HCEC 1CT (cell line): ENCODE data around the gene ORC2.
"Not testable (repeated sequence)": the region's sequence is repeated elsewhere in the genome, so short reads cannot be mapped to it uniquely, and the experiment has no call there.

Source experiments
- DNase-seq: peaks from one replicate; pipeline ENCODE4 v3.0.0-alpha.2; 2017

Gene ORC2

DNA sequence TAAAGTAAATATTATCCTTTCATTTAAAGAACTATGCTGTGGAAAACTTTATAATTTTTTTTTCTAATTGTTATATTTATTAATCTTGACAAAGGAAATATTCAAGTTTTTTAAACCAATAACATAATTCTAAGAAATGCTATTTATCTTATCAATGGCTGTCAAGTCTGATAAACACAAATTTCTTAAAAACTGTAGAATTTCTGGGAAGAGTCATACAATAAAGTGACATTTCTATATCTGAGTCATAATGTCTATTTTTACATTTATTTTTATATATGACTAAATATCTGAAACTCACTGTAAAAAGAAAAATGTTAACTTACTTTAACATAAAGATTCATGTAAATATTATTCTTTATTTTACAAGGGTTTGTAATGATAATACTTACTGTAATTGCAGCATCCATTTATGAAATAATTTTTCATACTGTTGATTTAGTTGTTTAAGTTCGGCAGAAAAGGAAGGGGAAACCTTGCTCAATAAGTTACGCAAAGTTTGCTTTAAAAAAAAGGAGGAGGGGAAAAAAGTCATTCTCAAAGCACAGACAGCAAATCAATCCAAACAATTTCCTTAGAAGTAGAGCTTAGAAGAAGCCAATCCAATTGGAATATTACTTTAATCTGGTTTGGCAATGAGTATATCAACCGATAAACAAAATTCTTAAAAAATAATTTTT, 32.4 kb downstream of the ORC2 start:
- DNase-seq: no peak

DNA sequence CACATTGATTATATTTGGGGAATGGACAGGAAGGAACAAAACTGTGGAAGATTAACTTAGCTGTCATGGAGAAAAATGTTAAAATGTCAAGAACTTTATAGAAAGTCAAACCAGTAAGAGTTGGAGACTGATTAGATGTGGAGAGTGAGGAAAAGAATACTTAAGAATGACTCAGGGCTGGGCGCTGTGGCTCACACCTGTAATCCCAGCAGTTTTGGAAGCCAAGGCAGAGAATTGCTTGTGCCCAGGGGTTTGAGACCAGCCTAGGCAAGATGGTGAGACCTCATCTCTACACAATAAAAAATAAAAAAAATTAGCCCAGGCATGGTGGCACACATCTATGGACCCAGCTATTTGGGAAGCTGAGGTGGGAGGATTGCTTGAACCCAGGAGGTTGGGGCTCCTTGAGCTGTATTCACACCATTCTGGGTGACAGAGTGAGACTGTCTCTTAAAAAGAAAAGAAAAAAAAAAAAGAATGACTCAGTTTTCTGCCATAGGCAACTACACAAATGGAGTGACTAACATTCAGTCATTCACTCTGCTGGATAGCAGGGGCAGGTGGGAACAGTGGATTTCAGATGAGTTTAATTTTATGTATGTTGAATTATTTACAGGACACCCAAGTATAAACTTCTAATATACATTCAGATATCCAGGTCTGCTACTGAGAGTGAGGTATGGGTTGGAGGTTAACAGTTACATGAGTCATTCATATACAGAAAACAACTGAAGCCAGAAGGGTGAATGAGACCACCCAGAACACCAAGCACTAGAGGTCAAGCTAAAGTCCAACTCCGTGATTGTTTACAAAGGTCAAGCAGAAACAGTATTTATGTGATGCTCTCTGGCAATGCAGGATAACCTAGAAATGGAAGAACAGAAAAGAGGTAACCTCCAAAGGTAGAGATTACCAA, 33.9 kb downstream of the ORC2 start:
- peak; percentile 14 for DNase-seq

DNA sequence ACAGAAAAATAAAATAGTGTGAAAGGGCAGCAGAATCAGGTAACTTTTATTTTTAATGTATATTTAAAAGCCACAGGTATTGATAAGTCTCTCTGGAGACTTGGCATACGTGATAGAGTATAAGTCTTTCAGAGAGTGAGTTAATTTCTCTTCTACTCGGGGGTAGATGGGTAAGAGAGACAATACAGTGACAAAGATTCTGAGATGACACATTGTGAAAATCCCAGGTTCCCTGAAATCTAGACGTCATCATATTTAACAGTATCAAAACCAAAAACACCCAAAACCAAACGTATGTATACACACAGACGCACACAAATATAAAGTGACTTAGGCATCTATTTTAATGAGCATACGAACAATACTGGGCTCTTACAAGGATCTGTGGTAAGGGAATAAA, 41.0 kb downstream of the ORC2 start:
- DNase-seq: no peak

DNA sequence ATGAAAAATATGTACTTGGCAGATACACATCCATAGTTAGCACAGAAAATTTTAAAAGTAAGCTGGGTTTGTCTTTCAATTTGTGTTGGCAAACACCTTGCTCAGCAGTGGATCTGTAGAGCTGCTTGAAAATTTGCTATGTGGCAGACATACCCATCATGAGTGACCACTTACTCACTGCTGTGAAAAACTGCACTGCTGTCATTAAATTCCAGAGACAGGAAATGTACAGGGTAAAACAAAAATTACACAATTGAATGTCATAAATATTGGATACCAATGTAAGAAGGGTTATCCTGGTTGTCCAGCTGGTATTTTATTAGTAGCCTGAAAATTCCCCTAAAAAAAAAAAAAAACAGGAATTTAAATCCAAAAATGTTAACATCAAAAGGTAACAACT, 49.8 kb downstream of the ORC2 start:
- DNase-seq: peak; percentile 77

DNA sequence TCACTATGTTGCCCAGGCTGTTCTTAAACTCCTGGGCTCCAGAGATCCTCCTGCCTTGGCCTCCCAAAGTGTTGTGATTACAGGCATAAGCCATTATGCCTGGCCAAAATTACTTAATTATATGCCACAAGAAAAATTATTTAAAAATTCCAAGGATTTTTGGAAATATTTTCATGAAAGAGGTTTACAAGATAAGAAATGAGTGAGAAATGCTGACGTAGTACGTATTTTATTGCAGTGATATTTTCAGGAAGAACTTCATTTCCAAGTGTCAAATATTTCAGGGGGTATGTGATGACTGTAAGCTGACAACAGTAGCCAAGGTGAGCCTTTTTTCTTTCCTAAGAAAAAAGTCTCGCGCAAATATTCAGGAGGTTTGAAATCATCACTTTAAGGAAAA, 53.5 kb downstream of the ORC2 start:
- no peak for DNase-seq

DNA sequence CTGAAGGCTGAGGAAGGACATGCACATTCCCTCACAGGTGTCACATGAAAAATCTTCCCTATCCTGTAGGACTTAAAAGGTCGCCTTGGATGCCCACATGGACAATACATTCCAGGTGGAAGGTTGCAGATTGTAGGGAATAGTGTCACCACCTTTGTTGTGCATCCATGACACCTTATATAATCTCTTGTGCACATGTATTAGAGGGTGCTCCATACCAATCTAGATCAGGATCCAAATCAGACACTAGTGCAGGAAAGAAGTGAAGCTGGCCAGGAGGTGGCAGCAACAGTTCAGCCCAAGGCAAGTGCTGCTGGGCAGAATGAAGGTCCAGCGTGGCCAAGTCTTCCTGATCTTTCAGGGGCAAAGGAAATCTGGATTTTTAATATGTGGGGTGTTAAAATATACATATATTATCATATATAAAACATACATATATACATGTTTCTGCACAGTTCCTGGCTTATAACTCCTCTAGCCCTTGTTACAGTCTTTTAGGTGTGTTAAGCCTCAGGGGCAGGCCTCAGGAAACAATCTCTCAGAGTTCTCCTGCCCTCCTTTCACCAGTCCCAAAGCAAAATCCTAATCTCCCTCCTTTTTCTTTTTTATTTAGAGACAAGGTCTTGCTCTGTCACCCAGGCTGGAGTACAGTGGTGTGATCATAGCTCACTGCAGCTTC, 57.7 kb downstream of the ORC2 start:
- DNase-seq: peak; percentile 73

DNA sequence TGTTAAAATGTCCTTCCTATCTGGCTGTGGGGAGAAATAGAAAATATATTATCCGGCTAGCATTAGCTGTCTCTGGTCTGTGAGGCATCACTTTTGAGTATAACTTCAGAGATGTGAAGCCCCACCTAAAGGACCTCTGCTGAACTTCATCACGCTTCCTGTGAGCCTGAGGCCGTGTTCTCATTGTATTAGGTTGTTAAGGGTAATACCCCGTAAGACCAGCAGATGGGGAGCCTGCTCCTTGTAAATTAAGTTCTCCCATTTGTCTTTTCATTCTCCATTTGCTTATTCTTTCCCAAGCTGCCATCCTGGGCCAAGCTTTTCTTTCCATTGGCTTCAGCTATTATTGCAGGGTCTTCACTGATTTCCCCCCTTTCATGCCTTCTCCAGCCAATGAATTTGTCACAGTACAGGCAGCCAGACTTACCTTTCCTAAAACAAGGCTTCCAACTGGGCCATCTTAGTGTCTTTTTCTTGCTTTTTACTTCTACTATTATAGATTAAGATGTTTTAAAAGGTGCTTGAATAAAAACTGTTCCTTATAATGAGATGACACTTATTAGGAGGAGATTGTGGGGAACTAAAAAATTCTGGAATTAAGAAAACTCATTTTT, 61.9 kb downstream of the ORC2 start:
- DNase-seq: peak; percentile 93

DNA sequence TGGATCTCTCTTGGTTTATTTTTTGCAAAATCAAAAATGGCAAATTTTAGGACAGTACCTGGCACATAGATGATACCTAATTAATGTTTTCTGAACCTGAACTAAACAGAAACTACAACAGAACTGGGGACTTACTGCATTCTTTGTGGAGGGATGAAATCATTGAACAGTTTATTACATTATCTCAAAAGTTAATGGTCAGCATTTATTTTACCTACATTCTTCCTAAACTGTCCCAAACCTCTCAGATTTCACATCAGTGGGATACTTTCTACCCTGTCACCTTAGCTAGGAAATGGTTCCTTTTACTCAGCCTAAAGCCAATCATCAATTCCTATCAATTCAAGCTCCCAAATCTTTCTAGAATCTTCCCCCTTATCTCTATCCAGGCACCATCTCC, 64.0 kb downstream of the ORC2 start:
- DNase-seq: no peak

DNA sequence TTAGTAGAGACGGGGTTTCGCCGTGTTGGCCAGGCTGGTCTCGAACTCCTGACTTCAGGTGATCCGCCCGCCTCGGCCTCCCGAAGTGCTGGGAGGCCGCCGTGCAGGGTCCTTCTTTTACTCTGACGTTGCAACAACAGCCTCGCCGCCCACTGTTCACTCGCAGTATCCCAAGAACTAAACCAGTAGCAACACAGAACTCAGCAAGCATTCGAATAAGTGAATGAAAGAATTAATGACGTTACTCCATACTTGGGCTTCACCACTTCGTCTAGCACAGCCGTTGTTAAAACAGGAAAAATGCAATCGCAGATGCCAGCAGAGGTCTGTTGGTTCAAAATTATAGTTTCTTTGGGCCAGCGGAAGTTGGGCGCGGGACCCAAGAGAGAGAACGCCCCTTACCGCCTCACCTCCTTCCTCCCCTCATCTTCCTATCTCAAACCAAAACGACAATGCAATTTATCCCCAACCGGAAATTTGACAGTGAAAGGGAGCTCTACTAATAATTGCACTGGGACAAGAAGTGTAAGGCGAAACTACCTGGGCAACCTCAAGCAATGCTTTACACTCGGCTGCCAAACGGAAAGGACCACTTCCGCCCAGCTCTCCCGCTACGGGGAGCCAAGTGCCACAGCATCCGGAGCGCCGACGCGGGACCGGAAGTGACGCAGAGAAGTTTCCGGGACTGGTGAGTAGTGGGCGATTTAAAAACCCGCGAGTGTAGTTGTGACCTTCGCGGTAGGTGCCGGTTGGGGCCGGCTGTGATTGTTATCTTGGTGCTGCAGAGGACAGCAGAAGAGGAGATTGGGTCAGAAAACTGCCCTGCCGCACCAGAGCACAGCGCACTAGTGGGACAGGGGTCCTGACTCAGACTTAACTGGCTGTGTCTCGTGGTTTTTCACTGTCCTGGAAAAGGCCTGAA, 74.5 kb downstream of the ORC2 start, which contains the start of the genes NIF3L1 and PPIL3:
TSS of gene NIF3L1 (plus strand) at position 668 of the 922 bp plus-strand sequence. CDS start 2,573 bp downstream, outside the sequence.
TSS of gene PPIL3 (minus strand) at position 374 of the 922 bp plus-strand sequence. CDS start 1,462 bp downstream, outside the sequence.
- peak; percentile 97 for DNase-seq

DNA sequence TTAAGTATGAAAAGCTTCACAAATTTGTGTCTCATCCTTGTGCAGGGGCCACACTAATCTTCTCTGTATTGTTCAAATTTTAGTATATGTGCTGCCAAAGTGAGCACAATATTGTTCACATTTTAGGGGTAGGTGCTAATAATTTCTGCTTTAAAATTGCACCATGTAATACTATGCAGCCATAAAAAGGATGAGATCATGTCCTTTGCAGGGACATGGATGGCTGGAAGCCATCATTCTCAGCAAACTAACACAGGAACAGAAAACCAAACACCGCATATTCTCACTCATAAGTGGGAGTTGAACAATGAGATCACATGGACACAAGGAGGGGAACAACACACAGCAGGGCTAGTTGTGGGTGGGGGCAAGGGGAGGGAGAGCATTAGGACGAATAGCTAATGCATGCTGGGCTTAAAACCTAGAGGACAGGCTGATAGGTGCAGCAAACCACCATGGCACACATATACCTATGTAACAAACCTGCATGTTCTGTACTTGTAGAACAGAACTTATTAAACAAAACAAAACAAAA, 81.7 kb downstream of the ORC2 start:
- DNase-seq: not testable (repeated sequence)

DNA sequence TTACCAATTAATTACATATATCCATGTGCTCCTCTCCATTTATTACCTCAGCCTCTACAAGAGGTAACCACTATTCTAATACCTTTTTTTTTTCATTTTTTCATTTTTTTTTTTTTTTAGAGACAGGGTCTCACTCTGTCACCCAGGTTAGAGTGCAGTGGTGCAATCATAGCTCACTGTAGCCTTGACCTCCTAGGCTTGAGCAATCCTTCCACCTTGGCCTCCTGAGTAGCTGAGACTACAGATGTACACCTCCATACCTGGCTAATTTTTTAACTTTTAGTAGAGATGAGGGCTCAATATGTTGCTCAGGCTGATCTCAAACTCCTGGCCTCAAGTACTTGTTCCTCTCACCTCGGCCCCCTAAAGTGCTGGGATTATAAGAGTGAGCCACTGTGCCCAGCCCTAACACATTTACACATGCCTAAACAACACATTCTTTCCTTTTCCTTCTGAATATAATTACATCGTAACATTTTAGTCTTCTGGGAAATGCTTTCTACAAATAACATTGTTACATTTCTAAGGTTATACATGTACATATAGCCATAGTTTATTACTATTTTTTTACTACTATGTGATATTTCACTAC, 85.1 kb downstream of the ORC2 start:
- no peak for DNase-seq

DNA sequence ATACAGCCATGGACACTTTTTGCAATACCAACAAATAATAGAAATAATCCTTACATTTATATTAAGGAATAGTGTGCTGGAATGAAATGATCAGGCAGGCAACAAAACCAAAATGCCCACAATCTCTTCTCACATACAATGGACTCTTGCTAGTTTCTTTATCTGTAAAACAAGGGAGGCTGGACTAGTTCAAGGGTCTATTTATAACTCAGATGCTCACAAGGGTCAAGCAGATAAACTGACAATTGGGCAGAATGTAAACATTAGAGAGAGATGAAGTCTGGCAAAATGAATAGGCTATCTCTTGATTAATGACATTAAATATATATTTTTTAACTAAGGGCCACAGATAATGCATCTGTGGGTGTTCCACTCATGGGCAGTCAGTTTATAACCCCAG, 86.0 kb downstream of the ORC2 start:
- DNase-seq: no peak

DNA sequence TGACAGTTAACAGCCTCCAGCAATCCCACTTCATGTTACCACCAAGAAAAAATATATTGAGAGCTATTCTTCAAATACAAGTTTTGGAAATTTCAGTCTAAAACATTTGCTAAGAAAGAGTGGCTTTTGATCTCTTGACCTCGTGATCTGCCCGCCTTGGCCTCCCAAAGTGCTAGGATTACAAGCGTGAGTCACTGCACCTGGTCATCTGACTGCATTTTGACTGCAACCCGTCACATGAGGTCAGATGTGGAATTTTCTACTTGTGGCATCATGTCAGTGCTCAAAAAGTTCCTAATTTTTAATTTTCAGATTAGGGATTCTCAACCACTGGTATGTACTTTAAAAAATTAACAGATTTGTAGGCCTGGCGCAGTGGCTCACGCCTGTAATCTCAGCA, 89.9 kb downstream of the ORC2 start:
- no peak for DNase-seq

DNA sequence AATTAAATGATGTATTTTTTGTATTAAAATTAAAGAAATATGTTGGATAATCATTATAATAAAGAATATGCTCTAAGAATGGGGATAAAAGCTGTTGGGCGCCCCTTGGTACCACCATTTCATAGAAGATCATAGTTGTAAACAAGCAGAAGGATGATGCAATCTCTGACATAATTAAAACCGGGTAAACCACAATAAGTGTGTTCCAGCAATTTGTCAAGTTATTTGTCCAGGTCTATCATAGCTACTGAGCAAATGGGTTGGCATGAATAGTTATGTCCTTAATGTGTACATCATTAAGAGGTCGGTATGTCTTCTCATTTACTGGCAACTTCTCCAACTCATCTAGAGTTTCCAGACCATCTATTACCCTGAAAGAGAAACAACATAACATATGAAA, 92.3 kb downstream of the ORC2 start:
- DNase-seq: no peak

DNA sequence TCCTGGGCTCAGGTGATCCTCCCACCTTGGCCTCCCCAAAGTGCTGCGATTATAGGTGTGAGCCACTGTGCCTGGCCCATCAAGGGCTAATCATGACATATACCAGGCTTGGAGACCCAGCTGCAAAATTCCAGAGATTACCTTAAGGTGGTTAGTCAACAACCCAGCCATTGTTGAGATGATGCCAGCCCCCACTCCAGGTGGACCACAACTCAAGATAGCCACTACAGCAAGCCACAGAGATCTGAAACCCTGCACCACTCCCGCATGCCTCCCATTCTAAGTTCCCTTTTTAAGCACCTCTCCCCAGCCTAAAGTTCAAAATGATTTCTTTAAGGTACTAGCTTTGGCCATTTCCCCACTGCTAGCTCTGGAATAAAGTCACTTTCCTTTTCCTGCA, 94.4 kb downstream of the ORC2 start:
- no peak for DNase-seq

DNA sequence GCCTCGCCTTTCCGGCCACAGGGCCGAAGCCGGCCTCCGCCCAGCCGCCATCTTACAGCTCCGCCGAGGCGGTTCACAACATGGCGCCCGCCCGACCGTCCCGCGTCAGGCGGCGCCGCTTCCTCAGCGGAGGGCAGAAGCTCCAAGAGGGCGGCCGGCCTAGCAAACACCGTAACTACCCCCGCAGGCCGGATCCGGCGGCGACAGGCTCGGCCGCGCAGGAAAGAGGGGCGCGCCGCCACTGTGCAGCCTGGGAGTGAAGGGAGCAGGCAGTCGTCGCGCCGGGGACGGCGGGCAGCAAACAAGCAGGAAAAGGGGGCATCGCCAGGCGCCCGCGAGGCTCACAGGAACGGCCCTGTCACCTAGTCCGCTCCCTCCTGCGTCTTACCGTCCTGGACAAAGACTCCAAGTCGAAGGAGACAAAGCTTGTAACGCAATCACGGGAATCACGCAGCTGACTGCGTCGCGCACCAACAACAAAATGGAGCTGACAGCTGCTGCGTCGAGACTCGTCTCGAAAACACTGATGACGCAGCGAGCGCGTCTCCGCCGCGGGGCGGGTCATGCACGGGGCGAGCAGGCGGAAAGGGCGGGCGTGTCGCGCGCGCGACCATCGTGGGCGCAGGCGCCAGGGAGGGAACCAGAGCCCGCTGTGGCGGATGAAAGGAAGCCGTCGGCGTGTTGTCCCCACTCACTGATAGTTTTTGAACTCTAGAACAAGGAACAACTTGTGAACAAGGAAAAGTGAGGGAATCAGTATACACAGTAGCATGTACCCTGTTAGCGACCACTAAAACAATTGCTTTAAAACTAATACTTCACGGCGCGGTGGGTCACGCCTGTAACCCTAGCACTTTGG, 99.1 kb downstream of the ORC2 start, which contains the start of gene CLK1:
TSS of gene CLK1 (minus strand) at position 483 of the 859 bp plus-strand sequence. CDS start 2,796 bp downstream, outside the sequence.
- DNase-seq: peak; percentile 92

DNA sequence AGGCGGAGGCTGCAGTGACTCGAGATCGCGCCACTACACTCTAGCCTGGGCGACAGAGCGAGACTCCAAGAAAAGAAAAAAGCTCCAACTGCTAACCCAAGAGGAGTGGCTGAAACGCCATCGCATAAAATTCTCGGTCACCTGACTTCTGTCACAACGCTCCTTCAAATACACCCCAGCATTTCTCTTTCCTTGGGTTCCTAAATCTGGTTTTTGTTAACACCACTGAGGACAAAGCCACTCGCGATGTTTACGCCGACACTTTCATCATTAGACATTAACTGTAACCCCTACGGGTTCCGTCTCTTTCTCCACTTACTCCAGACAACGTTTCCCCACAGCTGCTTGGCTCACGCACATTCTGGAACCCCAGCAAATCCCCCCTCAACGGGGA, 99.7 kb downstream of the ORC2 start:
- no peak for DNase-seq

DNA sequence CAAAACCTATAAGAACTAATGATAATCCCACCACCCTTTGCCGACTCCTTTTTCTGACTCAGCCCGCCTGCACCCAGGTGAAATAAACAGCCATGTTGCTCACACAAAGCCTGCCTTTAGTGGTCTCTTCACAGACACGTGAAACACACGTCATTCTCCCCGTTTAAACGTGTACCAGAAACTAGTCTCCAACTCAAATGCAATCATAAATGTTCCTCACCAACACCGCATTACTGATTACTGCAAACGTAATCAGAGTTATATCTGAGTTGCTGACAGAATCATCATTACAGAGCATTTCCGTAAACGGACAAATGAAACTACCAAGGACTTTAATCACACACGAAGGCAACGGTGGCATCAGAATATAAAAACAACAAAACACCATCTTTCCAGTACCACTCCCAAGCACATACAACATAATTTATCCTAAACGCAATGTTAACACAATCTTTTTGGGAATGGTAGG, 100.9 kb downstream of the ORC2 start:
- peak; percentile 42 for DNase-seq

DNA sequence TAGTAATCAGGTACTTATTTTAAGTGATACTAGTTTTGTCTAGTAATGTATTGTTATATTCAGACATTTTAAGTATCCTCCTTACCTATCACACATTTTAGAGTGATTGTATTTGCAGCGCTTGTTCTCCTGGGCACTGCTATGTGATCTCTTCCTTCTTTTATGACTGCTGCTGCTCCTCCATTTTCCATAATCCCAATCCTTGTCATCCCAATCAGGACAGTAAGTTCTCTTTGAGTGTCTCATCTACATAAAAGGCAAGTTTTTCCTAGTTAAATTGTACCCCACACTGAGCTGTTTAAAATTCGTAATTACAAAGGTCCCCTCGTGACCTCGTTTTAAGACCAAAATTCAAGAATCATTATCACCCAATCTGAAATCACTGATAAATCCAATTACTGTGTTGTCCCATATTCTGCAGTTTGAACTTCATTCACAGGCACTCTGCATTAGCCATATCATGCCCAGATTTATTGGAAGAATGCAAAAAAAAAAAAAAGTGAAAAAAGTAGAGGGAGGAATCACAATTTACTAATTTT, 101.8 kb downstream of the ORC2 start:
- DNase-seq: no peak
